RCC 7860 (cell line): ENCODE measurements around the gene HELZ2.
"Not testable (repeated sequence)": the region's sequence is repeated elsewhere in the genome, so short reads cannot be mapped to it uniquely, and the experiment has no call there.

Source experiments
- DNase-seq: peaks from one replicate; pipeline ENCODE4 v3.0.0-alpha.2; 2015; ENCODE audit warnings: low spot score
- FAIRE-seq: peaks from 2 replicates; lab custom pipeline; 2012; peaks lifted over from hg19 to GRCh38; lab: Jason Lieb, UNC

The HELZ2 gene

GRCh38 chr20:63580796-63581461 is 6.9 kb upstream of the HELZ2 start:
- no peak for FAIRE-seq
- DNase-seq = peak; percentile 60

- FAIRE-seq (no peak), DNase-seq (no peak)
Observed at GRCh38 chr20:63579017-63579694, 5.1 kb upstream of the HELZ2 start.

- no peak for DNase-seq
- no peak for FAIRE-seq
Observed at GRCh38 chr20:63578224-63579016, 4.4 kb upstream of the HELZ2 start.

GRCh38 chr20:63577317-63577894 is 3.4 kb upstream of the HELZ2 start:
- FAIRE-seq (no peak), DNase-seq (no peak)

GRCh38 chr20:63576311-63576710 is 2.3 kb upstream of the HELZ2 start:
- FAIRE-seq = no peak

GRCh38 chr20:63574829-63575743 is 1.0 kb upstream of the HELZ2 start:
- DNase-seq = no peak
- no peak for FAIRE-seq

More at GRCh38 chr20:63576311-63576710, 2.3 kb upstream of the HELZ2 start:
- DNase-seq = no peak

GRCh38 chr20:63573647-63574131 is 350 bp downstream of the HELZ2 start:
- FAIRE-seq (no peak), DNase-seq (no peak)

GRCh38 chr20:63572788-63573646 is 1.0 kb downstream of the HELZ2 start:
- FAIRE-seq = no peak
- no peak for DNase-seq

GRCh38 chr20:63572071-63572787 is 1.8 kb downstream of the HELZ2 start:
- no peak for FAIRE-seq
- DNase-seq = no peak

GRCh38 chr20:63571087-63571478 is 3.0 kb downstream of the HELZ2 start:
- not testable (repeated sequence) for FAIRE-seq, DNase-seq

- FAIRE-seq = no peak
Observed at GRCh38 chr20:63570281-63571086, 3.6 kb downstream of the HELZ2 start.

GRCh38 chr20:63568986-63569949 is 4.8 kb downstream of the HELZ2 start:
- FAIRE-seq = no peak

More at GRCh38 chr20:63570281-63571086, 3.6 kb downstream of the HELZ2 start:
- no peak for DNase-seq

GRCh38 chr20:63568170-63568981 is 5.7 kb downstream of the HELZ2 start:
- no peak for FAIRE-seq
- DNase-seq = no peak

More at GRCh38 chr20:63568986-63569949, 4.8 kb downstream of the HELZ2 start:
- DNase-seq = no peak

GRCh38 chr20:63567386-63568169 is 6.5 kb downstream of the HELZ2 start:
- no peak for DNase-seq
- FAIRE-seq = no peak

GRCh38 chr20:63567136-63567385 is 7.0 kb downstream of the HELZ2 start:
- no peak for DNase-seq
- FAIRE-seq = no peak
